NK-92 (cell line): ENCODE measurements around the gene SAMD13.
"Not testable (repeated sequence)": the region's sequence is repeated elsewhere in the genome, so short reads cannot be mapped to it uniquely, and the experiment has no call there.

Experiments
- DNase-seq: peaks from one replicate; lab custom pipeline; 2025; ENCODE audit not compliant: unreplicated experiment; lab: John Stamatoyannopoulos, UW

The SAMD13 gene

DNA sequence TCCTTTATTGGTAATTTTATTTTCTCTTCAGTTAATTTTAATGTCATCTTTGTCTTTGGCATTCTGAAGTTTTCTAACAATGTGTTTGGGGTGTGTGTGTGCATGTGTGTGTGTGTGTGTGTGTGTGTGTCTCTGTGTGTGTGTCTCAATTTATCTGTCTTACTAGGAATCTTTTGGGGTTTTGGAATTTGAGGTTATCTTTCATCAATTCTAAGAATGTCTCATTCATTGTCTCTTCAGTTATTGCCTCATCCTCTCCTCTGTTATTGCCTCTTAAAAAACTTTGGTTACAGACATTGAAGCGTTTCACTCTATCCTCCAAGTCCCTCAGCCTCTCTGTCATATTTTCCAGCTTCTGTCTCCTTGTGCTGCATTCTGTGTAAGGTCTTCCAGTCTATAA is 18.1 kb upstream of the SAMD13 start:
- no peak for DNase-seq

DNA sequence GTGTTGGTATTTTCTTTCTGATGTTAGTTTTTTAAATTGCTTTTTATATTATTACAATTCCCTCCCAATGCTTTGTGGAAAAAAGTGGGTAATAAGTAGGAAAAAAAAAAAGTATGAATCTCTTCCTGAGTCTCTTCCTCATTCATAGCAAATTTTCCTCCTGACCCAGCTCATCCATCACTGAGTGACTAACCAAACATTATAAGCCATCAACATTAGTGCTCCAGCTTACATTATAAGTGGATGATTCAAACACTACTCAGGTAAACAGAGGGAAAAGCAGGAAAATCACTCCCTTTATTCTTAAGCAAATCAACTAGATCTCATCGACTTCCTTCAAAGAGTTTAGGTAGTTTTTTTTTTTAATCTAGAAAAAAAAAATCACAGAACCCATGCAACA is 15.4 kb upstream of the SAMD13 start:
- DNase-seq: no peak

DNA sequence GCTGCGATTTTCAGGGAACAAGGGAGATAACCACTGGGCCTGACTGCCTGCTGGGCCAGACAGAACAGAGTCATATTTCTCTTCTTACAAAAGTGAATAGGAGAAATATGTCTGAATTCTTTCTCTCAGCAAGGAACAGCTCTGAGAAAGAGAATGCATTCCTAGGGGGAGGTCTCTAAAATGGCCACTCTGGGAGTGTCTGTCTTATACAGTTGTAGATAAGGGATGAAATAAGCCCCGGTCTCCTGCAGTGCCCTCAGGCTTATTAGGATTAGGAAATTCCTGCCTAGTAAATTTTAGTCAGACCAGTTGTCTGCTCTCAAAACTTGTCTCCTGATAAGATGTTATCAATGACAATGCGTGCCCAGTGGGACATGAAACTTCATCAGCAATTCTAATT is 14.1 kb upstream of the SAMD13 start:
- not testable (repeated sequence) for DNase-seq

DNA sequence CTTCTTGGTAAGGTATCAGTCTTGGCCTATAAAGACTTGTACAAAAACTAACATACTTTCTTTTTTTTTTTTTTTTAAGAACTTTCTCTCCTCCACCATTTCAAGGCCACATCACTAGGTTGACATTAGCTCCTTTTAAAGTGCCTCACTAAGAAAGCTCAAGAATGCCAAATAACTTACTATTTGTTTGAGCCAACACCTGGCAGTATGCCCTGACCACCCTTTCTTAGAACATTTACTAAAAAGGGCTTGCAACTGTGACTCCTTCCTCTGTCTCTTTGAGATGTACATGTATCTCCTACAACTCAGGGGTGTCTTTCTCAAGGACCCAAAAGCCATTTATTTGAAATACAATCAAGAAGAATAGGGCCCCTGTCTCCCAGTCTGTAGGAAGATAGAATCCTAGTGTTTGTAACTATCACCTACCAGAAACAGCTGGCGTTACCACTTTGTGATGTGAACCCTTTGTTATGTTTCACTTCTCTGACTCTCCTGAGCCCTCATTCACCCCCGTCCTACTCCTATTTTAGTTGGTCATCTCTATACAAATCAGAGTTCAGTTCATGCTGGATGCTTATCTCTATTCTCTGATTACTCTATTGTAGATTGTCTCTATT is 12.2 kb upstream of the SAMD13 start:
- DNase-seq: no peak

DNA sequence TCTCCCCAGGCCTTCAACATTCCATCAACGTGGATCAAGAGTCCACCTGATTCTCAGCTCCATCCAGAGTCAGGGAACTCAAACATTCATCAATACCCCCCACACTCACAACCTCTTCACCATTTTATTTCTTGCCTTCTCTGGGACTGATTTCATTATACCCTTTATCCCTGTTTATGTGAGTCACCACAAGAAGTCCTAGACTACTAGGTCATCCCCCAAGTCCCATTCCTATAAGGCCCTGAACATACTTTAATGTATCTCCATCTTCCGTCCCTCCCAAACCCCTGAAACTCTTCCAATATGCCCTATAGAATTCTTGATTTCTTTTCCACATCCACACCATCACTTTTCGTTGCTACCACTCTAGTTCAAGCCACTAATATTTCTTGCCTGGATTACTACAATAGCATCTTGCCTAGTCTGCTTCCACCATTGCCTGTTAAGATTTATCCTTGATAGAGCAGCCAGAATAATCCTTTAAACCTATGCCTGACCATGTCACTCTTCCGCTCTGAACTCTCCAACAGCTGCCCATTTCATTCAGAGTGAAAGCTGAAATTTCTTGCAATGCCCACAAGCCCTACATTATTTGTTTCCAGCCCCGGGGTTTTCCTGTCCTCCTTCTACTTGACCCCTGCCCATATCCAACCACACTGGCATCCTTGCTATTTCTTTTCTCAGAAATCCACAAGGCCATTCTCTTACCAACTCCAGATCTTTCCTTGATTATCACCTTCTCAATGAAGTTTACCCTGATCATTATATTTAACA is 9.4 kb upstream of the SAMD13 start:
- DNase-seq: no peak

DNA sequence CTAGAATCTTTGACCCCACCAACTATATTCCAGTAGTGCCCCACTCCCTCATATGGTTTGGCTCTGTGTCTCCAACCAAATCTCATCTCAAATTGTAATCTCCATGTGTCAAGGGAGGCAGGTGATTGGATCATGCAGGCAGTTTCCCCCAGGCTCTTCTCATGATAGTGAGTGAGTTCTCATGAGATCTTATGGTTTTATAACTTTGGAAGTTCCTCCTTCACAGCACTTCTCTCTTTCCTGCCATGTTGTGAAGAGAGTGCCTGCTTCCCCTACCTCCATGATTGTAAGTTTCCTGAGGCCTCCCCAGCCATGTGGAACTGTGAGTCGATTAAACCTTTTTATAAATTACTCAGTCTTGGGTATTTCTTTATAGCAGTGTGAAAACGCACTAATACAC is 7.7 kb upstream of the SAMD13 start:
- no peak for DNase-seq

DNA sequence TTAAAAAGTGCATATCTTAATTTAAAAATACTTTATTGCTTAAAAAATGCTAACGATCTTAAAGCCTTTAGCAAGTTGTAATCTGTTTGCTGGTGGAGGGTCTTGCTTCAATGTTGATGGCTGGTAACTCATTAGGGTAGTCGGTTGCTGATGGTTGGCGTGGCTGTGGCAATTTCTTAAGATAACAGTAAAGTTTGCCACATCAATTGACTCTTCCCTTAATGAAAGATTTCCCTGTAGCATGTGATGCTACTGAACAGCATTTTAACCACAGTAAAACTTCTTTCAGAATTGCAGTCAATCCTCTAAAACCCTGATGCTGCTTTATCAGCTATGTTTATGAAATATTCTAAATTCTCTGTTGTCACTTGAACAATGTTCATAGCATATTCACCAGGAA is 6.8 kb upstream of the SAMD13 start:
- no peak for DNase-seq

DNA sequence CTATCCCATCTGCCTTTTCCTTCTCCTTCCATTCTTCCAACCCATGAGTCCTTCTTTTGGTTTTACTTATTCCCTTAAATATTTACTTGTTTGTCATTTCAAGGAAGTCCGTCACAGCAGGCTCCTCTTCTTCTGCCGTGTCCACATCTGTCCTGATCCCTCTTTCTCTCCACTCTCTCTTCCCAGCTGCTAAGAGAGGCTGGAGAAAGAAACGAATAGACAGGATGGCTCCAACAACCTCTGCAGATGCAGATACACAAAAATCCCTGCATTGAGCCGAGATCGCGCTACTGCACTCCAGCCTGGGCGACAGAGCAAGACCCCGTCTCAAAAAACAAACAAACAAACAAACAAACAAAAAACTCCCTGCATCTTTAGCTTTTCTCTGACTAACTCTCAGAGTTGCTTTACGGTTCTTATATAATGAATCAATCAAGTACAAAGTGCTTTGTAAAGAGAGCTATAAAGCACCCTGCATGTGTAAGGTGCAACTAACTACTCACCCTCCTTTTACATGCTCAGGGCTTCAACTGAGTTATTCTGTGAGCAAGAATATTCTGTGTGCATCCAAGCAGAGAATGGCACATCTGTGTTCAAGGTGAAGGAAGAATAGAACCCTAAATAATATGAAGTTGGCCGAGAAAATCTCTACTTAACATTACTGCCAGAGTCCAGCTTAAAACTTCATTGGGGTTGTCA is 3.8 kb upstream of the SAMD13 start:
- no peak for DNase-seq

DNA sequence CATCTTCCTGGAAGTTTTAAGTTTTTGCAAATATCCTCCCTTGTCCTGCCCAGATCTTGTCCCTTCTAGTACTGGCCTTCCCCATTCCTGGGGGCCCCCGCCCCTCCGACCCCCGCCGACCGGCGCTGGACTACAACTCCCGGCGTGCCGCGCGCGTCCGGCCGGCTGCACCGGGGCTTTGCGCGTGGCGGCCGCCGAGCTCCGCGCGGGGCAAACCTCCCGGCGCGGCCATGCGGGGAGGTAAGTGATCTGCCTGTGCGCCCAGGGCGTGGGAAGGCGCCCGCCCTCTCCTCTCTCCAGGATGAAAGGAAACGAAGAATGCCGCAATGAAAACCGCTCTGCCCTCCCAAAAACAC is 3.2 kb upstream of the SAMD13 start:
- DNase-seq: no peak

DNA sequence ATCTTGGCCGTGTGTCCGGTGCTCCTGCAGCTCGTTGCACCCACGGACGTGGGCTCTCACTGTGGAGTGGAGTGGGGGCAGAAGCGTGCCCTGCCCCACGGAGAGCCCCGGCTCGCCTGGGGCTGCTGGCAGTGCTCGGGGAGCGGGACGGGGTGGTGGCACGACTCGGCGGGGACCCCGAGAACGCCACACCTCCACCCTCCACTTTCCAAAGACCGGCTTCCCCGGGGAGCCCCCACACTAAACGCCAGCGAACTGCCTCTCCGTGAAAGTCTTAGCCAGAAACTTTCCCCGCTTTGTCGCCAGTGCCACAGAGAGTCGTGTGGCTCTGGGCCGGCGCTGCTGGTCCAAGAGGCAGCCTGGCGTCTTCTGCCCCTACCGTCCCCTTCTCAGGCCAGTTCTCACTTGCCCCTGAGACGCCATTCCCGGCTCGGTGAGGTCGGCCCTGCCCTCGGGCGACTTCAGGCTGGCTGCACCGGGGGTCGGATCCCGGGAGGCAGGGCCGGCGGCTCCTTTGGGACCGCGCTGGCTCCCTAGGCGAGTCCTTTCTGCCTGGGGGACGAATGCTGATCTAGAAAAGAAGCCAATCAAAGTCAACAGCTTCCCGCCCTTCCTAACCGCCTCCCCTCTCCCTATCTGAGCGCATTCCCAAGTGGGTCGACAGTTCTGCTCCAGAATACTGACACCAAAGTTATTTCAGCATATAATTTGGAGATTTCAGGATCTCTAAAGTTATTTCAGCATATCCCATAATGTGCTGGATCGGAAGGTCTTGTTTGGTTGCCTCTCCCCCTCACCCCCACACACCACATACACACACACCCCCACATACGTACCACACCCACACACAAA is 2.6 kb upstream of the SAMD13 start:
- DNase-seq: no peak

DNA sequence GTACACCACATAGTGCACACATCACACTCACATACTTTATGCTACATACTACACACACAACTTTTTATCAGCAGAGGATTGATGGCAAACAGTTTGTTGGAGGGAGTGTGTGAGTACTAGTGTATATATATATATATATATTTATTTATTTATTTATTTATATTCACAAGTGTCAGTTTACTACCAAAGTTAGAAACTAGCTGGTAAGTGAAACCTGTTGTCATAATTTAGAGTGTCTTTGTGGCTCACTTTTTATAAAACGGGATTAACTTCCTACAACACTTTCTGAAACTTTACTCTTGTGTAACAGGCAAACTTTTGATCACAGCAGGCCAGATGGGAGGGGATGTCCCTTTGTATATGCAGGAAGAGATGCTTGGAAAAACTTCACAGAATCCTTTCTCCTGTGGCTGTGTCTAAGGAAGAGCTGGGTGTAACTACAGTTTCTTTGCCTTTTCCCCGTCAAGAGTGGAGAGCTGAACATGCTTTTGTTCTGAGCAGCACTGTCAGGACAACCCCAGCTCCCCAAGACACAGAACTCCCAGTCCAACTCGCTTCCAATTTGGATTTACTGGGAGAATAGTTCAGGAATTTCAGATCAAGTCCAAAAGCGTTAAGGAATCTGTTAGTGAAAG is 1.9 kb upstream of the SAMD13 start:
- no peak for DNase-seq

DNA sequence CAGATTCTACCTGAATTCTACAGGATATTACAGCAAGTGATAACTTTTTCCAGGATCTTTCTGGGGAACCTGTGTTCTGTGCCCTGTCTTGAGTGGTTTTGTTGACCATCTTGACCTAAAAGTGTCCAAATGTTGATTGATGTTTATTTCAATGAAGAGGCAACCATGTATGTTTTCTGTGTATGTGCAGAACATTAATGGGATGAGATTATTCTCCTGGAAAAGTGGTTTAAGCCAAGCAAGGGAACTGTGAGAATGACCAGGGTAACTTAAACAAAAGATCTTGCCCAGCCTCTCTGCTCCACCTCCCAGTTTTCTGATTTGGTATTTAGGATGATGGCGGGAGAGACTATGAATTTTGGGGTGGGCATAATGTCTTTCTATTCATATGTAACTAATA is 1.0 kb upstream of the SAMD13 start:
- no peak for DNase-seq

DNA sequence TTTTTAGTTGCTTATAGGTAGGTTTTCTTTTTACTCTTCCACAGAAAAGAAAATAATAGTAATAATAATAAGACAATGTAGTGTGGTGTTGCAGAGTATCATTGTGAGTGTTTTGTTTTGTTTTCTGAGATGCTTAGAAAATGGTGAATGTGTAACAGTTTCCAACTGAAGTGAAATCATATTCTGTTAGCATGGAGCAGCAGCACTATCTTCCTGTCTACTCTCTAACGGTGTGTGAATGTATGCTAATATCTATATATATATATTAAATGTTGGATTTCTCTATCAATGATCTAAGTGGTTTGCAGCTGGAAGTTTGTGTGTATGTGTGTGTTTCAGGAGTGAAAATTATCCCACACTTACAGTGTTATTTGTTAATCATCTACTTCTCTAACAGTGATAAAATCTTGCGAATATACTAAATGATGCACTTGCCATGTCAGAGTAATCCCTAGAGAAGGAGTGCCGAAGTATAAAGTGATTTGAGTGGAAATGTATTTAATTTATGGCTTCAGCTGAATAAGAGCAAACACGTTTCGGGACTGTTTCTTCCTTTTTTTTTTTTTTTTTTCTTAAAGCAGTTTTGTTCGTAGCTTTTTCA is 377 bp downstream of the SAMD13 start:
- no peak for DNase-seq

DNA sequence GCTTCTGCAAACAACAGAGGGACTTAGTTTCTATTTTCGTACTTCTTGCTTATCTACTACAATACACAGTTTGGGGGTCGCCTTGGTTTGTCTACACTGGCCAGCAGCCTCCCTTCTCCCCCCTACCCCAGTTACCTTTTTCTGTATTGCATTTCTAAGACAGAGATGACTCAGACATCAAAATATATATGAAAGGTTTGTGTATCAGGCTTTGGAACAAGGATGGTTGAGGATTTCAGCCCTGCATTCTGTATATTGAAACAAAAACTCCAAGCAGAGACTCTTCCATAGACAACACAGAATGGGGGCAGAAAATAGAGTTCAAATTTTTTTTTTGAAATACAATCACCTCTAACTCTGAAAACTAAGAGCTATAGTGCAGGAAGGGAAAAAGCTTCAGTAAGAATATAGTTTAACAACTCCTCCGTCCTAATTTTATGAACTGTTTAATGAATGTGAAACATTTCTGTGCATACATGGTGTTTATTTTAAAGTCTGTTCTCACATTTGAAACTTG is 1.9 kb downstream of the SAMD13 start:
- no peak for DNase-seq

DNA sequence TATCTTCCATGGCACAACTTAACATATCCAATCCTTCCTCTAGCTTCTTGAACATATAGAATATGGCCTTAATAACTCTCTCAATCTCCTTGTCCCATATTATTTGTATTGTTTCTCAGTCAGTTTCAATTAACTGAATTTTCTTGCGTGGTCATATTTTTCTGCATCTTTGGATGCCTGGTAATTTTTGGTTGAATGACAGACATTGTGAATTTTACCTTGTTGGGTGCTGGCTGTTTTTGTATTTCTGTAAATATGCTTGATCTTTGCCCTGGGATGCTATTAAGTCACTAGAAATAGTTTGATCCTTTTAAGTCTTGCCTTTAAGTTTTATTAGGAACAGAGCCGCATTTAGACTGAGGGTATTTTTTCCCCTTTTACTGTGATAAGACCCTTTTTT is 5.9 kb downstream of the SAMD13 start:
- DNase-seq: no peak

DNA sequence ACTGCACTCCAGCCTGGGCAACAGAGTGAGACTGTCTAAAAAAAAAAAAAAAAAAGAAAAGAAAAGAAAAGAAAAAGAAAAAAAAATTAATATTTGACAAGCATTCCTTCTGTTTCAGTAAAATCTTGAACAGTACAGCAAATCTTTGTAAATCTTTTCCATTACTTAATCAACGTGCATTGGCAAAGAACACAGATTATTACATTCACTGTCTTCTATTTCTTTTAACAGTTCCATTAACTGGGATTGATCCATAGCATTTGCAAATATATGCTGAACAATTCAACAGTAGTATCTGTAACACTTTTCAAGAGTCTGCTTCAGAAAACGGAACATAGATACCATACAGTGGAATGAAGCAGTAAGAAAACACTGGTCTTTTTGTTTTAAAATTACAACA is 9.8 kb downstream of the SAMD13 start:
- no peak for DNase-seq

DNA sequence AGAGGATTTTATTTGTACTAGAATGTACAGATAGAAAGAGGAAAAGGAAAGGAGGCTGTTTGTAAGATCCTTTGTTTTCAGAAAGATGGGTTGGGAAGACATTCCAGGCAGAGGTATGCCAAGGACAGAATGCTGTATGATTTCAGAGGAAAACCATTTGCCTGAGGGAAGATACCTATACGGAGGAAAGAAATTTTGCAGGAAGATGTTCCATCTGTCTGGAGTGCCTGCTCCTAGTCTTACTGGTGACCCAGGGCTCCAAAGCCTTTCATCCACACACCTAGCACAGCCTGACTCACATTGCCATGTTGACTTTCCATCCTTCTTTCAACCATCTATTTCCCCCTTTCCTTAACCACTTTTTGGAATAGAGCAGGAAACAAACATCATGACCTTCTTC is 18.2 kb downstream of the SAMD13 start:
- no peak for DNase-seq

DNA sequence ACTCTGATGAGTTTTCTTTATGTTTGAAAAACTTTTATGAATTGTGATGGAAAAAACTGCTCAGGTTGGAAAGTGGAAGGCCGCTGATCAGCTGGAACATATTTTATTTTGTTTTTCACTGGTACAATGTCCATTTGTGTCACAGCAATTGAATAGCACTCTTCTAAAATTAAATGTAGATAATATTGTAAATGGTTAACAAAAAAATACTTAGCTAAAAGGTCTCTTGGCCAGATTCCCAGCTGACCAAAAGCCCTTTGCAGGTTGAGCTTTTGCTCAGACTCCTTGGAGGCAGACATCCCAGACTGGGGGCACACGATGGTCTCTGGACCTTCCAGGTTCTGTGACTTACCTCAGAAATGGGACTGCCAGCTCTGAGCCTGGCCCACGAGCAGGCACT is 26.3 kb downstream of the SAMD13 start:
- no peak for DNase-seq

DNA sequence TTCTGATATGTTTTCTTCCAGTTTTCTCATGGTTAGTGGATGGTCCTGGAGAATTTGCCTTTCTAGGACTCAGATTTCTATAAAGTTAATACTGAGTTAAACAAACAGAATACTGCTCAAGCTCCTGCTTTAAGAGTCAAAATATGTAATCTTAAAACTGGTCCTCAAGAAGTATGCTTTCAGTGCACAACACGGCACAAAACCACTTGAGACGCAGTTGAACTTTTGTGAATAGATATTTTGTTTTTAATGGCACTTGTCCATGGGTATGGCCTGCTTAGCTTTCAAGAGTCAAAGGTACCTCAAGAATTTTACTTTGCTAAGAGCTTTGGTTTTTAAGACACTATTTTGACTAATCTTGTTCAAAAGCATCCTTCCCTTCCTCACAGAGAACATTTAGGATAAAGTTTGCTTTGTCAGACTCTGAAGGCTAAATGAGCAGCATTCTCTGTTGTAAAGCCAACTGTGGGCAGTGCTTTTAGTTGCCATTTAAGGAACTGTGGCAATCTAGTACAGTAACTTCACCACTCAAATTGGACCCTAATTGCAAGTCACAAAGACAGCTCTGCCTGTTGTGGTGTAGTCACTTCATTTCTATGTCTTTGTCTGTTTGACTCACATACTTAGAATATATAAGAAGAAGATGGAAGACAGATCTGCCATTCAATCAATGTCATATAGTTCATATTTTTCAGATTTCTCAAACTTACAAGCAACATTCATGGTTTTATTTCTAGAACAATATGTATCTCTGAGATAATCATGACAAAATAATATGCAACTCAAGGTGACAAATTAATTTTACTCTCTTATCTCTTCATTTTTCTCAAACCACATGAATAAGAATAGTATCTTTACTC is 28.8 kb downstream of the SAMD13 start:
- no peak for DNase-seq

DNA sequence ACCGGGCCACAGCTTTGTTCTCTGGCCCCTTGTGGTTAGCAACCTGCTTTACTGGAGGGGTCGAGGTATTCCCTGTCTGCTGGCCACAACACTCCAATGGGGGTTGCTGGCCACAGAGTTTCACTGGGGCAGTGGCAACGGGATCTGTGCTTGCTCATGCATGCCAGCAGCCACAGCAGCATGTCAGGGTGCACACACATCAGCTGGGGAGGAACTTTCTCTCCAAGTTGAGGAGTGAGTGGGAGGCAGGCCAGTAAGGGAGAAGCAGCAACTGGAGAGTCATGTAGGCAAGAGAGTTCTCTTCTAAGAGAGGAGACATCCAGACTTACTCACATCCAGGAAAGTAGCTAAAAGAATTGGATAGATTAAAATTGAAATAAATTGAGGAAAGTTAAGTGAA is 38.0 kb downstream of the SAMD13 start:
- no peak for DNase-seq
